OCI-LY3 (cell line): ENCODE data around the gene CPNE4.

Experiments
- H2AFZ ChIP-seq: fragments of 200-600, 300-600 bp; shearing (Covaris generic); 2 replicates; pipeline ENCODE4 v1.6.0; 2014; ENCODE audit warnings: antibody characterized with exemption, low read depth, low read length
- H3K27ac ChIP-seq: fragments of 200-600, 300-600 bp; sonication (generic); 2 replicates; pipeline ENCODE4 v1.5.1; 2014; ENCODE audit warnings: mild to moderate bottlenecking, low read length, moderate library complexity, mixed read lengths
- H3K27me3 ChIP-seq: fragments of 200-600, 300-600 bp; sonication (generic); 2 replicates; pipeline ENCODE4 v1.6.1; 2014; ENCODE audit warnings: low read depth, low read length, mixed read lengths
- H3K36me3 ChIP-seq: fragments of 200-600, 300-600 bp; sonication (generic); replicated peaks from 2 replicates; pipeline ENCODE3; 2014; ENCODE audit warnings: low read depth, low read length, mixed read lengths
- H3K4me1 ChIP-seq: fragments of 300-600, 200-600 bp; sonication (generic); 2 replicates; pipeline ENCODE4 v1.6.1; 2014; ENCODE audit warnings: low read length, mixed read lengths
- H3K4me2 ChIP-seq: fragments of 200-600, 300-600 bp; sonication (generic); 2 replicates; pipeline ENCODE4 v1.6.1; 2014; ENCODE audit warnings: low read length, mixed read lengths
- H3K4me3 ChIP-seq: fragments of 300-600, 200-600 bp; sonication (generic); 2 replicates; pipeline ENCODE4 v1.5.1; 2014; ENCODE audit warnings: antibody characterized with exemption, mild to moderate bottlenecking, low read length, moderate library complexity
- H3K79me2 ChIP-seq: fragments of 300-600, 200-600 bp; shearing (Covaris generic); 2 replicates; pipeline ENCODE4 v1.6.1; 2014; ENCODE audit warnings: mild to moderate bottlenecking, low read length, mixed read lengths
- H3K9ac ChIP-seq: fragments of 300-600, 200-600 bp; shearing (Covaris generic); 2 replicates; pipeline ENCODE4 v1.6.0; 2014; ENCODE audit warnings: mild to moderate bottlenecking, low read length, moderate library complexity
- H3K9me3 ChIP-seq: fragments of 200-600, 300-600 bp; shearing (Covaris generic); 2 replicates; pipeline ENCODE4 v1.6.1; 2014; ENCODE audit warnings: low read length, mixed read lengths; ENCODE audit not compliant: insufficient read depth
- H4K20me1 ChIP-seq: fragments of 200-600, 300-600 bp; sonication (generic); 2 replicates; pipeline ENCODE4 v1.6.1; 2016; ENCODE audit warnings: low read length, mixed read lengths; ENCODE audit not compliant: insufficient read depth
- EZH2phosphoT487 ChIP-seq: fragments of 200-600 bp; shearing (Covaris generic); IDR thresholded peaks from 2 replicates; pipeline ENCODE4 v1.6.1; 2018; ENCODE audit warnings: antibody characterized with exemption, mixed run types, low read depth
- TF ChIP-seq, protein P1 (sequence below): fragments of 200-600, 300-600 bp; sonication (generic); IDR thresholded peaks from 2 replicates; pipeline ENCODE4 v1.5.1; 2014; ENCODE audit warnings: antibody characterized with exemption, low read length, low read depth

Gene CPNE4

DNA sequence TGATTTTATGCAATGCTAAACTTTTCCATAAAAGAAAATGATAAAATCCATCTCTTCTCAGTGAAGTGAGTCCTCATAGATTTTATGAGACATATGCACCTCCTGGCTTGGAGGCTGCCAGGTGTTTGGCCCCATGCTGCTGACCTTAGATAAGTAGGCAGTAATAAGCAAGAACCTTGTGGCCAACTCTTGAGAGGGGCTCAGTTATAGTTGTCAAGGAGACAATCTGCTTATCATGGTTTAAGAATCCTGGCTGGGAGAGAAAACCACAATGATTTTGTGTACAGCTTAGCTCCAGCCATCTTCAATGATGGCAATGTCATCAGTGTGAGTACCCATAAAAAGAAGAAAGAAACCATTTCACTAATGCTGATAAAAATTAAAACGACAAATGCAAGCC lies 252.1 kb downstream of the CPNE4 start:
- no peaks in the 10 kb centered on the region for H4K20me1 ChIP-seq
- H3K36me3 ChIP-seq: no peaks in the 10 kb centered on the region
- no peak overlapping the region for H2AFZ ChIP-seq
- H3K9me3 ChIP-seq: peaks cover 2% of the 10 kb centered on the region; the same call in 1 of the 2 replicates
- H3K4me3 ChIP-seq: no peak overlapping the region
- no peak overlapping the region for H3K9ac ChIP-seq
- H3K79me2 ChIP-seq: no peaks in the 10 kb centered on the region
- H3K4me1 ChIP-seq: peaks cover 5% of the 10 kb centered on the region
- no peak overlapping the region for H3K4me2 ChIP-seq
- TF ChIP-seq EZH2phosphoT487: no peak
- TF ChIP-seq, protein P1, sequence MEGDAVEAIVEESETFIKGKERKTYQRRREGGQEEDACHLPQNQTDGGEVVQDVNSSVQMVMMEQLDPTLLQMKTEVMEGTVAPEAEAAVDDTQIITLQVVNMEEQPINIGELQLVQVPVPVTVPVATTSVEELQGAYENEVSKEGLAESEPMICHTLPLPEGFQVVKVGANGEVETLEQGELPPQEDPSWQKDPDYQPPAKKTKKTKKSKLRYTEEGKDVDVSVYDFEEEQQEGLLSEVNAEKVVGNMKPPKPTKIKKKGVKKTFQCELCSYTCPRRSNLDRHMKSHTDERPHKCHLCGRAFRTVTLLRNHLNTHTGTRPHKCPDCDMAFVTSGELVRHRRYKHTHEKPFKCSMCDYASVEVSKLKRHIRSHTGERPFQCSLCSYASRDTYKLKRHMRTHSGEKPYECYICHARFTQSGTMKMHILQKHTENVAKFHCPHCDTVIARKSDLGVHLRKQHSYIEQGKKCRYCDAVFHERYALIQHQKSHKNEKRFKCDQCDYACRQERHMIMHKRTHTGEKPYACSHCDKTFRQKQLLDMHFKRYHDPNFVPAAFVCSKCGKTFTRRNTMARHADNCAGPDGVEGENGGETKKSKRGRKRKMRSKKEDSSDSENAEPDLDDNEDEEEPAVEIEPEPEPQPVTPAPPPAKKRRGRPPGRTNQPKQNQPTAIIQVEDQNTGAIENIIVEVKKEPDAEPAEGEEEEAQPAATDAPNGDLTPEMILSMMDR: no peak
- H3K27me3 ChIP-seq: no peaks in the 10 kb centered on the region
- no peak overlapping the region for H3K27ac ChIP-seq

DNA sequence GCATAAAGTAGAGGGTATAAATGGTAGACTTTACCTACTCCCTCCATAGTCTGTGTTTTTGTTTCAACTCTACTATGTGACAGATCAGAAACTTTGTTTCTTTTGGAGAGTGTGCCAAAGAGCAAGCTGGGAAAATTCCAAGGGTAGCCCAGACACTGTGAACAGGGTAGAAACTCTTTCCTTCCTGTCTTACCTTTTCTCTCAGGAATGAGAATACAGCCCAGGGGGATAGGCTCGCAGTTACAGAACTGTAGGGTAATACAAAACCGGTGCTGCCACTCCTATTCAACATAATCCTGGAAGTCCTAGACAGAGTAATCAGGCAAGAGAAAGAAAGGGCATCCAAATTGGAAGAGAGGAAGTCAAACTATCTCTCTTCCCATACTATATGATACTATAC lies 256.3 kb downstream of the CPNE4 start:
- Histone ChIP-seq H3K79me2 (no peaks in the 10 kb centered on the region), H3K36me3 (no peaks in the 10 kb centered on the region), H3K9ac (no peak overlapping the region), H3K27ac (no peak overlapping the region), H3K27me3 (no peaks in the 10 kb centered on the region), H3K4me1 (no peaks in the 10 kb centered on the region), H2AFZ (no peak overlapping the region), H4K20me1 (no peaks in the 10 kb centered on the region), H3K4me3 (no peak overlapping the region), H3K9me3 (peaks cover 8% of the 10 kb centered on the region; the same call in 1 of the 2 replicates), H3K4me2 (no peak overlapping the region)
- TF ChIP-seq EZH2phosphoT487: no peak
- TF ChIP-seq, protein P1: no peak

DNA sequence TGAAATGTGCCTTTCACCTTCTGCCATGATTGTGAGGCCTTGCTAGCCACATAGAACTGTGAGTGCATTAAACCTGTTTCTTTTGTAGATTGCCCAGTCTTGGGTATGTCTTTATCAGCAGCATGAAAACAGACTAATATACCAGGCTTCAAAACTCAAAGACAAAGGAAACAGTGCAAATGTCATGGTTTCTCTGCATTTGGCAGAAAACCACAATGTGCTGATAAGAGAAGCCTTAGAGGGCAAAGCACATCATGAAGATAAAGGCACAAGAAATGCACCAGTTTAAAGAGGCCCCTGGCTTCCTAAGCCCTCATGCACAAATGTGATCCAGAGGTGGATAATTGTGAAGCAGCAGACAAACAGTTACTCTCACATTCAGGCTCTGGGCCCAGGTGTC lies 259.2 kb downstream of the CPNE4 start:
- H3K4me1 ChIP-seq: no peaks in the 10 kb centered on the region
- no peaks in the 10 kb centered on the region for H3K27me3 ChIP-seq
- TF ChIP-seq, protein P1: no peak
- TF ChIP-seq EZH2phosphoT487: no peak
- H3K9ac ChIP-seq: no peak overlapping the region
- no peak overlapping the region for H3K4me2 ChIP-seq
- no peak overlapping the region for H3K4me3 ChIP-seq
- H2AFZ ChIP-seq: no peak overlapping the region
- no peaks in the 10 kb centered on the region for H3K36me3 ChIP-seq
- peaks cover 8% of the 10 kb centered on the region; the same call in 1 of the 2 replicates for H3K9me3 ChIP-seq
- H3K27ac ChIP-seq: no peak overlapping the region
- no peaks in the 10 kb centered on the region for H3K79me2 ChIP-seq
- H4K20me1 ChIP-seq: no peaks in the 10 kb centered on the region

DNA sequence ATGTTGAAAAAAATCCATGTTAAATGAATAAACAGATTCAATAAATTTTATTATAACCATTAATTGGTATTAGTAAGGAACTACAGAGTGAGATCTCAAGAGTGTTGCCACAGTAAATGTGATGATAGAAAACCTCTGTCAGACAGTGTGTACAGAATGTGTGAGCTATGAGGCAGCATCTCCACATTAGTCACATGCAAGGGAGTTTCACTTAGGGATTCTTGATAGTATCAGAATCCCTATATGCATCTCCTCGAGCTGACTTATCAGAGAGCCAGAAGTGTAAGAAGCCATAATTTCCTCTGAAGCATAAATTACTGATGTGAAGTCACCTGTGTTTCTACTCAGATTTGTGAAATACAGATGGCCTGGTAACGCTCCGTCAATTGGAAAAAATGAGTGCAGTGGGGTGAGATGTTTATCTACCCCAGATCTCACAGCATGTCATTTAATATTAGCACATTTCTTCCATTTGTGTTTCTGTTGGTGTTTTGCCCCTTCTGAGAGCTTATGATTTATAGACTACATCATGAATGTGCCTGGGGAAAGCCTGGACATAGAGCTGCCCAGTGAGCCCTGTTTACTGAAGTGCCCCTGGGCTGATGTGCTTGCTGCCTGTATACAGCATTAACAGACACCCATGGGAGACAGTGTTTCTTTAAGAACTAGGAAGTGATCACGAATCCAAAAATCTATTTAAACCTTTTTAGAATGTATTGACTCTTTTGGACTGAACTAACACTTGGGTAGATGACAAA lies 262.4 kb downstream of the CPNE4 start:
- Histone ChIP-seq H3K4me2 (no peak overlapping the region), H3K27ac (no peak overlapping the region), H4K20me1 (no peaks in the 10 kb centered on the region), H3K4me3 (no peak overlapping the region), H2AFZ (no peak overlapping the region), H3K4me1 (no peaks in the 10 kb centered on the region), H3K79me2 (no peaks in the 10 kb centered on the region), H3K36me3 (no peaks in the 10 kb centered on the region), H3K9ac (no peak overlapping the region), H3K27me3 (no peaks in the 10 kb centered on the region), H3K9me3 (peaks cover 6% of the 10 kb centered on the region; the same call in 1 of the 2 replicates)
- TF ChIP-seq EZH2phosphoT487: no peak
- TF ChIP-seq, protein P1: no peak
